Stimulated activated CD4-positive, alpha-beta T cell treated with anti-CD3 and anti-CD28 coated beads, Interleukin-12 subunit alpha, Interleukin-12 subunit beta, amount 100 ng/mL, for 48 hours (primary cell): ENCODE measurements around the gene IMPA2.
"Not testable (repeated sequence)": the region's sequence is repeated elsewhere in the genome, so short reads cannot be mapped to it uniquely, and the experiment has no call there.

Source experiments
- DNase-seq, 3 donors: peaks; one replicate each; pipeline ENCODE4 v3.0.0-alpha.2; 2020; ENCODE audit warnings: low read depth in 2 of 3, low spot score in 1 of 3

Gene IMPA2

GRCh38 chr18:11981192-11981542, at the start of gene IMPA2:
TSS of gene IMPA2 (plus strand) at chr18:11981507. CDS start at chr18:11981670, 163 bp downstream.
- no peak for DNase-seq

- DNase-seq, result no peak
These were observed 48.9 kb upstream of the IMPA2 start for GRCh38 chr18:11932393-11932792.

GRCh38 chr18:11937874-11938478, 43.3 kb upstream of the IMPA2 start:
- DNase-seq, result peak; percentile 58 to 80 (median 67)

- no peak for DNase-seq
These were observed 40.4 kb upstream of the IMPA2 start for GRCh38 chr18:11940956-11941355.

- DNase-seq, result no peak
These were observed 37.8 kb upstream of the IMPA2 start for GRCh38 chr18:11943551-11943950.

GRCh38 chr18:11944252-11944651, 37.1 kb upstream of the IMPA2 start:
- DNase-seq, result no peak

- no peak for DNase-seq
These were observed 36.5 kb upstream of the IMPA2 start for GRCh38 chr18:11944786-11945185.

GRCh38 chr18:11945834-11946659, 35.3 kb upstream of the IMPA2 start:
- DNase-seq, result not testable (repeated sequence)

GRCh38 chr18:11946756-11947155, 34.6 kb upstream of the IMPA2 start:
- DNase-seq, result no peak

- peak; percentile 44 to 50 (median 49) for DNase-seq
These were observed 33.8 kb upstream of the IMPA2 start for GRCh38 chr18:11947214-11948191.

- DNase-seq, result no peak
These were observed 32.3 kb upstream of the IMPA2 start for GRCh38 chr18:11948852-11949523.

GRCh38 chr18:11950824-11951223, 30.5 kb upstream of the IMPA2 start:
- DNase-seq, result no peak

GRCh38 chr18:11951390-11951851, 29.9 kb upstream of the IMPA2 start:
- no peak for DNase-seq

GRCh38 chr18:11953113-11953512, 28.2 kb upstream of the IMPA2 start:
- DNase-seq, result no peak

GRCh38 chr18:11955239-11956029, 25.9 kb upstream of the IMPA2 start:
- no peak for DNase-seq

- no peak for DNase-seq
These were observed 24.7 kb upstream of the IMPA2 start for GRCh38 chr18:11956371-11957308.

- DNase-seq, result no peak
These were observed 23.7 kb upstream of the IMPA2 start for GRCh38 chr18:11957636-11958035.

- DNase-seq, result not testable (repeated sequence)
These were observed 21.7 kb upstream of the IMPA2 start for GRCh38 chr18:11959651-11960050.
